HCT116 (cell line): Measurements from ENCODE around the gene MAP3K12.

Source experiments
- CEBPB ChIP-seq: IDR thresholded peaks from 2 replicates; pipeline ENCODE4 v1.6.1; 2012; ENCODE audit warnings: low read depth
- CTCF ChIP-seq, 3 experiments: fragments of 200-600 bp in 1 of 3; sonication (generic) in 1 of 3; IDR thresholded peaks in 2 of 3; conservative IDR thresholded peaks in 1 of 3; 2 replicates each; pipeline ENCODE4 v1.5.1; 2012 to 2017; ENCODE audit warnings: low read depth in 2 of 3, low read length in 2 of 3, antibody characterized with exemption in 1 of 3, borderline replicate concordance in 1 of 3, control low read depth in 1 of 3, mild to moderate bottlenecking in 1 of 3, mixed read lengths in 1 of 3, mixed run types in 1 of 3, moderate library complexity in 1 of 3; ENCODE audit not compliant: insufficient read depth in 1 of 3
- RAD21 ChIP-seq: IDR thresholded peaks from 2 replicates; pipeline ENCODE4 v1.6.1; 2012; ENCODE audit warnings: low read depth, mild to moderate bottlenecking
- TF ChIP-seq, protein P1 (sequence below): IDR thresholded peaks from 2 replicates; pipeline ENCODE4 v1.6.1; 2012
- TF ChIP-seq, protein P2 (sequence below): IDR thresholded peaks from 2 replicates; pipeline ENCODE4 v1.6.1; 2012; ENCODE audit warnings: low read depth

DNA sequence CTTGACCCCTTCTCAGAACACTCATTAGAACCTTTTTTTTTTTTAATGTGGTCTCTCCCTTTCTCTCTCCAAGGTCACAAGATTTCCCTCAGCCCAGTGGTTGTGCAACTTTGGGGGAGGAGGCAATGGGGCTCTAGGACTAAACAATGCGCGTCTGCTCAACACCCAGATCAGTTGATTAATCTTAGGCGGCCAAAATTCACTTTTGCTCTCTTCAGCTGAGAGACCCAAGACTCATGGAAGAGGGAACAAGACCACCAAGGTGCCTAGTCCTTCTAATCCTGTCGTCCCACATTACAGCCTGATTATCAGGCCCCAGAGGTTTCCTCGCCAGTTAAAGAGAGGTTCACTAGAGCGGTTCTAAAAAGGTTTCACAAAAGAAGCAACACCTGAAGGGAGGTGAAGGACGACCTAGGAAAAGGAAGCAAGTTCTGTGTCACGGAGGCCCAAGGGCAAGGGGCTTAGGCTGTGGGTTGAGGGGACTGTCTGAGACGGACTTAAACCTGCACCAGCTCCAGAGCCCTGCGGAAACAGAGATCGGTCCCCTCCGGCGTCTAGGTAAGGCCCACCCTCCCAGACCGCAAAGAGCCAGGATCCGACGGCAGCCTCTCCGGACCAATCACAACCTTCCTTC is 1.0 kb upstream of the MAP3K12 start:
- no peak for TF ChIP-seq CEBPB
- TF ChIP-seq, protein P1, sequence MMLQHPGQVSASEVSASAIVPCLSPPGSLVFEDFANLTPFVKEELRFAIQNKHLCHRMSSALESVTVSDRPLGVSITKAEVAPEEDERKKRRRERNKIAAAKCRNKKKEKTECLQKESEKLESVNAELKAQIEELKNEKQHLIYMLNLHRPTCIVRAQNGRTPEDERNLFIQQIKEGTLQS = no peak
- TF ChIP-seq, protein P2, sequence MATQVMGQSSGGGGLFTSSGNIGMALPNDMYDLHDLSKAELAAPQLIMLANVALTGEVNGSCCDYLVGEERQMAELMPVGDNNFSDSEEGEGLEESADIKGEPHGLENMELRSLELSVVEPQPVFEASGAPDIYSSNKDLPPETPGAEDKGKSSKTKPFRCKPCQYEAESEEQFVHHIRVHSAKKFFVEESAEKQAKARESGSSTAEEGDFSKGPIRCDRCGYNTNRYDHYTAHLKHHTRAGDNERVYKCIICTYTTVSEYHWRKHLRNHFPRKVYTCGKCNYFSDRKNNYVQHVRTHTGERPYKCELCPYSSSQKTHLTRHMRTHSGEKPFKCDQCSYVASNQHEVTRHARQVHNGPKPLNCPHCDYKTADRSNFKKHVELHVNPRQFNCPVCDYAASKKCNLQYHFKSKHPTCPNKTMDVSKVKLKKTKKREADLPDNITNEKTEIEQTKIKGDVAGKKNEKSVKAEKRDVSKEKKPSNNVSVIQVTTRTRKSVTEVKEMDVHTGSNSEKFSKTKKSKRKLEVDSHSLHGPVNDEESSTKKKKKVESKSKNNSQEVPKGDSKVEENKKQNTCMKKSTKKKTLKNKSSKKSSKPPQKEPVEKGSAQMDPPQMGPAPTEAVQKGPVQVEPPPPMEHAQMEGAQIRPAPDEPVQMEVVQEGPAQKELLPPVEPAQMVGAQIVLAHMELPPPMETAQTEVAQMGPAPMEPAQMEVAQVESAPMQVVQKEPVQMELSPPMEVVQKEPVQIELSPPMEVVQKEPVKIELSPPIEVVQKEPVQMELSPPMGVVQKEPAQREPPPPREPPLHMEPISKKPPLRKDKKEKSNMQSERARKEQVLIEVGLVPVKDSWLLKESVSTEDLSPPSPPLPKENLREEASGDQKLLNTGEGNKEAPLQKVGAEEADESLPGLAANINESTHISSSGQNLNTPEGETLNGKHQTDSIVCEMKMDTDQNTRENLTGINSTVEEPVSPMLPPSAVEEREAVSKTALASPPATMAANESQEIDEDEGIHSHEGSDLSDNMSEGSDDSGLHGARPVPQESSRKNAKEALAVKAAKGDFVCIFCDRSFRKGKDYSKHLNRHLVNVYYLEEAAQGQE = no peak
- TF ChIP-seq CTCF (IDR thresholded peaks at IDR 0.05 in 2 of 3, conservative IDR thresholded peaks at IDR 0.05 in 1 of 3; ENCODE audit: borderline replicate concordance in 1 of 3, insufficient read depth in 1 of 3, low read depth in 2 of 3, low read length in 2 of 3) = no peak
- no peak for TF ChIP-seq RAD21
